Progenitor cell of endocrine pancreas (in vitro differentiated cells): ENCODE data around the gene KCNH1. TPM values are rescaled to one million over a fixed set of nuclear protein-coding genes. Genes with fewer than 3 reads are reported as not detected.

Experiments
- DNase-seq: peaks from one replicate; pipeline ENCODE4 v3.0.0; 2021; ENCODE audit warnings: low spot score; ENCODE audit not compliant: unreplicated experiment
- H3K27ac Mint-ChIP-seq: 2 replicates; pipeline ENCODE4 v1.8.0; 2021; ENCODE audit warnings: mild to moderate bottlenecking, moderate library complexity, mixed read lengths
- H3K27me3 Mint-ChIP-seq: 2 replicates; pipeline ENCODE4 v1.8.0; 2021; ENCODE audit warnings: mixed read lengths
- H3K36me3 Mint-ChIP-seq: 2 replicates; pipeline ENCODE4 v1.8.0; 2022; ENCODE audit warnings: mixed read lengths; ENCODE audit not compliant: insufficient read depth
- H3K4me1 Mint-ChIP-seq: 2 replicates; pipeline ENCODE4 v1.8.0; 2021; ENCODE audit warnings: low read depth, mixed read lengths
- H3K4me3 Mint-ChIP-seq: 2 replicates; pipeline ENCODE4 v1.8.0; 2021; ENCODE audit warnings: low read depth, mild to moderate bottlenecking, moderate library complexity, mixed read lengths
- H3K9me3 Mint-ChIP-seq: 2 replicates; pipeline ENCODE4 v1.8.0; 2021; ENCODE audit warnings: low read depth, mixed read lengths
- total RNA-seq: library from RNA; stranded (reverse); gene quantifications from 2 replicates; pipeline ENCODE4 v1.2.1, GENCODE V29; 2021
- TF ChIP-seq, protein P1 (sequence below): fragments of 200-600 bp; sonication (generic); IDR thresholded peaks from one replicate; pipeline ENCODE4 v1.5.0; 2021; ENCODE audit warnings: antibody characterized with exemption, mild to moderate bottlenecking; ENCODE audit not compliant: unreplicated experiment

Gene KCNH1
- total RNA-seq, 1 donor from 2014 or later: 0.38 TPM

DNA sequence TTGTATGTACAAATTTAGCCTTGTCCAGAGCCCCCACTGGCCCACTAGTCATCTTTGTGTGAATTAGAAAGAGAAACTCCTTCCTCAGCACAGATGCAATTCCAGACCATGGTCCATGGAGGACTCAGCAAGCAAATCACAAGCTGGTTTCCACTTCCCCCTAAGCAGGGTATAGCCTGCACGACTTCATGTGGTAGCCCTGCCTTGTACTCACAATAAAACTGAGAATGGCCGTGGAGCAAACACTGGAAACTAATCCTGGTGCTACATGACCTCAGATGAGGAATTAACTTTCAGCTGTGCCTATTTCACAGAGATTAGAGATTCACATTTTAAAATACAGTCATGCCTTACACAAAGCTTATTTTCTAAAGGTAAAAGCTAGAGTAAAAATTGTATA, 32.5 kb downstream of the KCNH1 start:
- no peak overlapping the region for H3K4me3 Mint-ChIP-seq
- DNase-seq: no peak
- H3K9me3 Mint-ChIP-seq: no peaks in the 10 kb centered on the region
- H3K4me1 Mint-ChIP-seq: peaks cover 6% of the 10 kb centered on the region
- TF ChIP-seq, protein P1, sequence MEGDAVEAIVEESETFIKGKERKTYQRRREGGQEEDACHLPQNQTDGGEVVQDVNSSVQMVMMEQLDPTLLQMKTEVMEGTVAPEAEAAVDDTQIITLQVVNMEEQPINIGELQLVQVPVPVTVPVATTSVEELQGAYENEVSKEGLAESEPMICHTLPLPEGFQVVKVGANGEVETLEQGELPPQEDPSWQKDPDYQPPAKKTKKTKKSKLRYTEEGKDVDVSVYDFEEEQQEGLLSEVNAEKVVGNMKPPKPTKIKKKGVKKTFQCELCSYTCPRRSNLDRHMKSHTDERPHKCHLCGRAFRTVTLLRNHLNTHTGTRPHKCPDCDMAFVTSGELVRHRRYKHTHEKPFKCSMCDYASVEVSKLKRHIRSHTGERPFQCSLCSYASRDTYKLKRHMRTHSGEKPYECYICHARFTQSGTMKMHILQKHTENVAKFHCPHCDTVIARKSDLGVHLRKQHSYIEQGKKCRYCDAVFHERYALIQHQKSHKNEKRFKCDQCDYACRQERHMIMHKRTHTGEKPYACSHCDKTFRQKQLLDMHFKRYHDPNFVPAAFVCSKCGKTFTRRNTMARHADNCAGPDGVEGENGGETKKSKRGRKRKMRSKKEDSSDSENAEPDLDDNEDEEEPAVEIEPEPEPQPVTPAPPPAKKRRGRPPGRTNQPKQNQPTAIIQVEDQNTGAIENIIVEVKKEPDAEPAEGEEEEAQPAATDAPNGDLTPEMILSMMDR: no peak
- H3K27me3 Mint-ChIP-seq: no peaks in the 10 kb centered on the region
- no peak overlapping the region for H3K27ac Mint-ChIP-seq
- H3K36me3 Mint-ChIP-seq: no peaks in the 10 kb centered on the region

DNA sequence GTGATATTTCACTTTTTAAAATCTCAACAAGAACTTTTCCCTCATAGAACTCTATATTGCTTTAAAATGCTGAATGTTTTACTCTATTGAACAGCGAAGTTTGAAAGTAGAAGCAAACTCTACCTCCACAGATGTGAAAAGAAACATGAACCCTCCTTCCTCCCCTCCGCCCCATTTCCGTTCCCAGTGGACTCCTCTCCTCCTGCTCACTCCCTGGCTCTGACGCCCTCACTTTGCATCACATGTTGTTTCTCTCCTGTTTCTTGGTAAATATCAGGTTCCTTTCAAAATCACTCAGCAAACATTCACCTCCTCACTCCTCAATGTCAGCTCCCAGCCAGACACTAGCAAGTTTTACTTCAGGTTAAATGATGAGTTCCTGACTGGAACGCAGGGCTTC, 34.6 kb downstream of the KCNH1 start:
- Mint-ChIP-seq H3K27ac (no peak overlapping the region), H3K9me3 (peaks cover under 1% of the 10 kb centered on the region), H3K27me3 (no peaks in the 10 kb centered on the region), H3K4me3 (no peak overlapping the region), H3K4me1 (peaks cover 4% of the 10 kb centered on the region), H3K36me3 (no peaks in the 10 kb centered on the region)
- DNase-seq: no peak
- TF ChIP-seq, protein P1: no peak

DNA sequence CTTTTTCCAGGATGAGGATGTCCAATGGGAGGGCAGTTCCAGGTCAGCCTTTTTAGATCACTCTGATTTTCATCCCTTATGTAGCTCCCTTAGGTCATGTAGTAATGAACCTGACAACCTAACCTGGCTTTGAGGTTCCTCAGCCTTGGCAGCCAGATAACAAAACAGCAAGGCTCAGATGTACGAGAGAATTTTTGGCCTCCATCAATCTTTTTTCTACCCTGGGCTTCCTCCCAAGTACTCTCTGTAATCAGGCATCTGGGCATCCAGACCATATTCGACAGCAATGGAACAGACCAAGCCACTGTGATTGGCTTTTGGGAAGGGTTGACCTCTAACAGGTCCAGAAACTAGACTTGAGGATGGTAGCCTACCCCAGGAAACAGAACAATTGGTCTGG, 38.6 kb downstream of the KCNH1 start:
- H3K27ac Mint-ChIP-seq: no peak overlapping the region
- no peak overlapping the region for H3K4me3 Mint-ChIP-seq
- H3K4me1 Mint-ChIP-seq: no peaks in the 10 kb centered on the region
- H3K27me3 Mint-ChIP-seq: no peaks in the 10 kb centered on the region
- TF ChIP-seq, protein P1: no peak
- H3K36me3 Mint-ChIP-seq: no peaks in the 10 kb centered on the region
- DNase-seq: no peak
- H3K9me3 Mint-ChIP-seq: peaks cover 3% of the 10 kb centered on the region

DNA sequence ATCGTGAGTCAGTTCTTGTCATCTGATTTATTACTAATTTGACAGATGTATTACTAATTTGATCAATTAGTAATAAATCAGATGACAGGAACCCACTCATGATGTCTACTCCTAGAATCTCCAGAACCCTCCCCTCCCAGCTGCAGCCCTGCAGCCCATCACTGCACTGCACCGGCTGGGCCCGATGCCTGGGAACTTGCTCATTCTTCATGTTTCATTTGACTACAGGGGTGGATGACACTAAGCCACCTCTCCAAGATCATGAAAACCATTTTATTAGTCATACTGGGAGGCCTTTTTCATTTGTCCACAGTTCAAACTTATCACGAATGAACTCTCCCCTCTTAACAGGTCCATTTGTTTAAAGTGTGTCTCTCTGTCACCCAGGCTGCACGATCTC, 41.0 kb downstream of the KCNH1 start:
- no peaks in the 10 kb centered on the region for H3K27me3 Mint-ChIP-seq
- TF ChIP-seq, protein P1: no peak
- no peaks in the 10 kb centered on the region for H3K36me3 Mint-ChIP-seq
- no peak for DNase-seq
- peaks cover 1% of the 10 kb centered on the region for H3K4me1 Mint-ChIP-seq
- peaks cover 3% of the 10 kb centered on the region for H3K9me3 Mint-ChIP-seq
- H3K27ac Mint-ChIP-seq: no peak overlapping the region
- H3K4me3 Mint-ChIP-seq: no peak overlapping the region

DNA sequence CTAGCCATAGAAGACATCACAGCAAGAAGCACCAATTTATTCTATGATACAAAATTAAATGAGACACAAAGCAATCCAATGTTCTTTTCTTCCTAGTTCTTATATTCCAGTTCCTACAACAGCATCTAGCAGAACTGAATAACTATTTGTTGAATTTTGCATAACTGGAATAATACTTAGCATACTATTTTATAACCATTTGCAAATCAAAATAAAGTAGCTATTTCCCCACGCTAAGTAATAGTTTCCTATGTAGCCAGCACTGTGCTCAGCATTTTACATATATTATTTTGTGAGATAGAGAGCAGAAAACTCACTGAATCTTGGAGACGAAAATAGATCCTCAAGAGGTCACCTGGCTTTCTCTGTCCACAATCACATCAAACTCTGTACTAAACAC, 42.1 kb downstream of the KCNH1 start:
- Mint-ChIP-seq H3K4me1 (peaks cover 1% of the 10 kb centered on the region), H3K27ac (no peak overlapping the region), H3K4me3 (no peak overlapping the region), H3K27me3 (no peaks in the 10 kb centered on the region), H3K36me3 (no peaks in the 10 kb centered on the region), H3K9me3 (peaks cover 3% of the 10 kb centered on the region)
- no peak for DNase-seq
- TF ChIP-seq, protein P1: no peak

DNA sequence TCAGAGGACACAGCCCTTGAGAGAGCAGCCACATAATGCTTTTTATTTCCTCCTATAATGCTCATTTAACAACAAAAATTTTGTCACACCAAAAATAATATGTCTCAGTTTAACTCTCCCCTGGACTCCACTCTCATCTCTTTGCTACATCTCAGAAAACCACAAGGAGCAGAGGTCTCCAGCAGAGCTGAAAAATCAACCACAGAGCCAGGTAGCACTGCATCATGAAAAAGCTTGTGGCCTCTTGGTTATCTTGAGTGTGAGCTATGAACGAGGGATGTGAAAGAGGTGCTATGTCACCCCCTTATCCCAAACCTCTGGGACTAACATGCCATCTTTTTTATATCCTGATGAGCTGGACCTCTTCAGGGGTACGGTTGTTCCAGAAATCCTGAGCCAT, 44.4 kb downstream of the KCNH1 start:
- Mint-ChIP-seq H3K27me3 (no peaks in the 10 kb centered on the region), H3K4me3 (no peak overlapping the region), H3K4me1 (peaks cover 1% of the 10 kb centered on the region), H3K36me3 (no peaks in the 10 kb centered on the region), H3K9me3 (peaks cover 3% of the 10 kb centered on the region), H3K27ac (no peak overlapping the region)
- TF ChIP-seq, protein P1: no peak
- DNase-seq: no peak
